HFFc6 (cell line): ENCODE measurements around the gene UTS2R. TPM values are rescaled to one million over a fixed set of nuclear protein-coding genes. Genes with fewer than 3 reads are reported as not detected.
A peak's percentile ranks its signal among the peaks of the same experiment; 100 is the strongest.

Source experiments
- DNase-seq: peaks from one replicate; pipeline ENCODE4 v3.0.0-alpha.2; 2018
- H3K27ac Mint-ChIP-seq: 2 replicates; pipeline ENCODE4 v1.8.0; 2020; ENCODE audit warnings: mild to moderate bottlenecking, mixed read lengths
- H3K27me3 Mint-ChIP-seq: 2 replicates; pipeline ENCODE4 v1.8.0; 2021; ENCODE audit warnings: mild to moderate bottlenecking, moderate library complexity, mixed read lengths; ENCODE audit not compliant: insufficient read depth
- H3K36me3 Mint-ChIP-seq: 2 replicates; pipeline ENCODE4 v1.8.0; 2021; ENCODE audit warnings: low read depth, mixed read lengths
- H3K4me1 Mint-ChIP-seq: 2 replicates; pipeline ENCODE4 v1.8.0; 2020; ENCODE audit warnings: low read depth, mixed read lengths
- H3K4me3 Mint-ChIP-seq: 2 replicates; pipeline ENCODE4 v1.8.0; 2020; ENCODE audit warnings: mild to moderate bottlenecking, moderate library complexity, mixed read lengths
- H3K9me3 Mint-ChIP-seq: 2 replicates; pipeline ENCODE4 v1.8.0; 2020; ENCODE audit warnings: mild to moderate bottlenecking, mixed read lengths
- CTCF ChIP-seq: fragments of 200-600 bp; sonication (generic); IDR thresholded peaks from 2 replicates; pipeline ENCODE4 v1.5.0; 2021; ENCODE audit warnings: antibody characterized with exemption, mild to moderate bottlenecking
- total RNA-seq, 6 experiments: library from RNA; stranded (reverse); fragmentation: NEBNext Ultra II Directional; extraction: Animal tissue kit (Norgen Biotek cat#: 25700); gene quantifications; 2 replicates in 1 of 6; 3 replicates in 5 of 6; pipeline ENCODE4 v1.2.3, GENCODE V29; 2021

UTS2R gene
- total RNA-seq, 6 experiments from 2014 or later: not detected

- no peaks in the 10 kb centered on the region for H3K36me3 Mint-ChIP-seq
- peaks cover 17% of the 10 kb centered on the region for H3K4me1 Mint-ChIP-seq
- no peak overlapping the region for H3K27ac Mint-ChIP-seq
- H3K4me3 Mint-ChIP-seq: no peak overlapping the region
- peaks cover 29% of the 10 kb centered on the region for H3K27me3 Mint-ChIP-seq
- no peak for DNase-seq
- TF ChIP-seq CTCF: no peak
- no peaks in the 10 kb centered on the region for H3K9me3 Mint-ChIP-seq
These were observed 11.8 kb downstream of the UTS2R start for GRCh38 chr17:82383411-82383810.

GRCh38 chr17:82384051-82384729, 12.6 kb downstream of the UTS2R start:
- H3K27me3 Mint-ChIP-seq: peaks cover 25% of the 10 kb centered on the region
- H3K36me3 Mint-ChIP-seq: no peaks in the 10 kb centered on the region
- no peak for DNase-seq
- H3K4me3 Mint-ChIP-seq: no peak overlapping the region
- no peak for TF ChIP-seq CTCF
- no peaks in the 10 kb centered on the region for H3K9me3 Mint-ChIP-seq
- H3K4me1 Mint-ChIP-seq: peaks cover 17% of the 10 kb centered on the region
- H3K27ac Mint-ChIP-seq: no peak overlapping the region

GRCh38 chr17:82384730-82385481, 13.3 kb downstream of the UTS2R start:
- H3K27me3 Mint-ChIP-seq: peaks cover 25% of the 10 kb centered on the region
- no peaks in the 10 kb centered on the region for H3K9me3 Mint-ChIP-seq
- H3K4me1 Mint-ChIP-seq: peaks cover 15% of the 10 kb centered on the region
- H3K4me3 Mint-ChIP-seq: no peak overlapping the region
- H3K27ac Mint-ChIP-seq: no peak overlapping the region
- TF ChIP-seq CTCF: no peak
- DNase-seq: peak; percentile 44
- H3K36me3 Mint-ChIP-seq: no peaks in the 10 kb centered on the region

GRCh38 chr17:82385559-82386254, 14.1 kb downstream of the UTS2R start:
- H3K4me1 Mint-ChIP-seq: peaks cover 12% of the 10 kb centered on the region
- DNase-seq: no peak
- H3K36me3 Mint-ChIP-seq: no peaks in the 10 kb centered on the region
- no peak overlapping the region for H3K27ac Mint-ChIP-seq
- TF ChIP-seq CTCF: no peak
- no peak overlapping the region for H3K4me3 Mint-ChIP-seq
- H3K9me3 Mint-ChIP-seq: no peaks in the 10 kb centered on the region
- H3K27me3 Mint-ChIP-seq: peaks cover 19% of the 10 kb centered on the region

GRCh38 chr17:82386255-82386831, 14.8 kb downstream of the UTS2R start:
- DNase-seq: no peak
- TF ChIP-seq CTCF: no peak
- H3K9me3 Mint-ChIP-seq: no peaks in the 10 kb centered on the region
- peaks cover 13% of the 10 kb centered on the region for H3K27me3 Mint-ChIP-seq
- H3K4me3 Mint-ChIP-seq: no peak overlapping the region
- no peak overlapping the region for H3K27ac Mint-ChIP-seq
- H3K36me3 Mint-ChIP-seq: no peaks in the 10 kb centered on the region
- peaks cover 7% of the 10 kb centered on the region for H3K4me1 Mint-ChIP-seq
